SK-N-MC (cell line): ENCODE measurements around the gene OSCAR.

Experiments
- DNase-seq: peaks from one replicate; pipeline ENCODE4 v3.0.0-alpha.2; 2011; ENCODE audit warnings: low read depth, low spot score
- H3K27ac ChIP-seq: fragments of 200-600 bp; sonication (generic); 2 replicates; pipeline ENCODE4 v1.5.1; 2016; ENCODE audit warnings: mixed run types
- H3K36me3 ChIP-seq: fragments of 200-600 bp; sonication (generic); 2 replicates; pipeline ENCODE4 v1.6.1; 2017; ENCODE audit warnings: antibody characterized with exemption, low read length, mixed read lengths; ENCODE audit not compliant: insufficient read depth
- H3K4me3 ChIP-seq: fragments of 200-600 bp; sonication (generic); 2 replicates; pipeline ENCODE4 v1.5.1; 2016
- H3K9ac ChIP-seq: fragments of 200-600 bp; sonication (generic); 2 replicates; pipeline ENCODE4 v1.8.0; 2017; ENCODE audit warnings: mixed run types, mixed read lengths; ENCODE audit not compliant: insufficient read length
- H3K9me3 ChIP-seq: fragments of 200-600 bp; sonication (generic); 2 replicates; pipeline ENCODE4 v1.6.1; 2017; ENCODE audit warnings: low read depth, mild to moderate bottlenecking, antibody characterized with exemption, low read length, moderate library complexity, mixed read lengths
- EZH2 ChIP-seq: fragments of 200-600 bp; sonication (generic); IDR thresholded peaks from one replicate; pipeline ENCODE4 v1.6.1; 2017; ENCODE audit warnings: antibody characterized with exemption
- FOXP2 ChIP-seq: optimal IDR thresholded peaks from 2 replicates; pipeline ENCODE3; 2011; ENCODE audit warnings: mild to moderate bottlenecking, moderate library complexity; ENCODE audit not compliant: insufficient read depth; ENCODE audit errors: extremely low read length, control extremely low read depth
- POLR2AphosphoS5 ChIP-seq: IDR thresholded peaks from 2 replicates; pipeline ENCODE4 v1.6.1; 2012; ENCODE audit warnings: mild to moderate bottlenecking, low read depth, low read length, borderline replicate concordance

Gene OSCAR

GRCh38 chr19:54074851-54075250 is 25.8 kb downstream of the OSCAR start:
- Histone ChIP-seq H3K4me3 (no peak overlapping the region), H3K27ac (no peak overlapping the region), H3K9ac (no peak overlapping the region), H3K36me3 (no peaks in the 10 kb centered on the region), H3K9me3 (no peaks in the 10 kb centered on the region)
- TF ChIP-seq EZH2 (no peak), POLR2AphosphoS5 (no peak), FOXP2 (no peak)
- DNase-seq = no peak

GRCh38 chr19:54073829-54074228 is 26.8 kb downstream of the OSCAR start:
- TF ChIP-seq EZH2 (no peak), FOXP2 (no peak)
- no peak for DNase-seq
- H3K9ac ChIP-seq = no peak overlapping the region
- H3K27ac ChIP-seq = no peak overlapping the region
- H3K4me3 ChIP-seq = no peak overlapping the region
- no peaks in the 10 kb centered on the region for H3K36me3 ChIP-seq
- no peaks in the 10 kb centered on the region for H3K9me3 ChIP-seq

- Histone ChIP-seq H3K9ac (no peak overlapping the region), H3K27ac (no peak overlapping the region), H3K9me3 (no peaks in the 10 kb centered on the region), H3K36me3 (no peaks in the 10 kb centered on the region), H3K4me3 (no peak overlapping the region)
- TF ChIP-seq EZH2 (no peak), POLR2AphosphoS5 (no peak), FOXP2 (no peak)
- no peak for DNase-seq
Observed at GRCh38 chr19:54069470-54069869, 31.1 kb downstream of the OSCAR start.

GRCh38 chr19:54063350-54064116 is 37.1 kb downstream of the OSCAR start, which contains the start of gene VSTM1:
VSTM1 (minus strand) TSS chr19:54063897; CDS start chr19:54063777, 120 bp downstream.
- TF ChIP-seq EZH2 = no peak
- H3K27ac ChIP-seq = no peak within 1 kb of the TSS
- no peak within 1 kb of the TSS for H3K9ac ChIP-seq
- no peaks in the 10 kb centered on the region for H3K36me3 ChIP-seq
- no peaks in the 10 kb centered on the region for H3K9me3 ChIP-seq
- DNase-seq = no peak
- H3K4me3 ChIP-seq = no peak within 1 kb of the TSS

GRCh38 chr19:54062643-54063042 is 38.0 kb downstream of the OSCAR start:
- no peak for TF ChIP-seq FOXP2
- no peak for TF ChIP-seq POLR2AphosphoS5
- no peak for TF ChIP-seq EZH2
- Histone ChIP-seq H3K4me3 (no peak overlapping the region), H3K9me3 (no peaks in the 10 kb centered on the region), H3K27ac (no peak overlapping the region), H3K36me3 (no peaks in the 10 kb centered on the region), H3K9ac (no peak overlapping the region)
- no peak for DNase-seq

- no peaks in the 10 kb centered on the region for H3K9me3 ChIP-seq
- no peaks in the 10 kb centered on the region for H3K36me3 ChIP-seq
- no peak overlapping the region for H3K9ac ChIP-seq
- TF ChIP-seq FOXP2 = no peak
- no peak for TF ChIP-seq EZH2
- no peak for TF ChIP-seq POLR2AphosphoS5
- no peak for DNase-seq
- no peak overlapping the region for H3K27ac ChIP-seq
- H3K4me3 ChIP-seq = no peak overlapping the region
Observed at GRCh38 chr19:54047616-54048015, 53.0 kb downstream of the OSCAR start.

GRCh38 chr19:54045771-54046170 is 54.8 kb downstream of the OSCAR start:
- no peak overlapping the region for H3K4me3 ChIP-seq
- H3K27ac ChIP-seq = no peak overlapping the region
- DNase-seq = no peak
- no peaks in the 10 kb centered on the region for H3K9me3 ChIP-seq
- H3K36me3 ChIP-seq = no peaks in the 10 kb centered on the region
- H3K9ac ChIP-seq = no peak overlapping the region
- TF ChIP-seq POLR2AphosphoS5 (no peak), FOXP2 (no peak), EZH2 (no peak)
